ENCODE data around the gene CC2D2A. TPM values are rescaled to one million over a fixed set of nuclear protein-coding genes. Genes with fewer than 3 reads are reported as not detected.

Gene CC2D2A
- total RNA-seq, 1 experiment from 2014 or later, result 10.2 TPM

- TF ChIP-seq, protein P1, sequence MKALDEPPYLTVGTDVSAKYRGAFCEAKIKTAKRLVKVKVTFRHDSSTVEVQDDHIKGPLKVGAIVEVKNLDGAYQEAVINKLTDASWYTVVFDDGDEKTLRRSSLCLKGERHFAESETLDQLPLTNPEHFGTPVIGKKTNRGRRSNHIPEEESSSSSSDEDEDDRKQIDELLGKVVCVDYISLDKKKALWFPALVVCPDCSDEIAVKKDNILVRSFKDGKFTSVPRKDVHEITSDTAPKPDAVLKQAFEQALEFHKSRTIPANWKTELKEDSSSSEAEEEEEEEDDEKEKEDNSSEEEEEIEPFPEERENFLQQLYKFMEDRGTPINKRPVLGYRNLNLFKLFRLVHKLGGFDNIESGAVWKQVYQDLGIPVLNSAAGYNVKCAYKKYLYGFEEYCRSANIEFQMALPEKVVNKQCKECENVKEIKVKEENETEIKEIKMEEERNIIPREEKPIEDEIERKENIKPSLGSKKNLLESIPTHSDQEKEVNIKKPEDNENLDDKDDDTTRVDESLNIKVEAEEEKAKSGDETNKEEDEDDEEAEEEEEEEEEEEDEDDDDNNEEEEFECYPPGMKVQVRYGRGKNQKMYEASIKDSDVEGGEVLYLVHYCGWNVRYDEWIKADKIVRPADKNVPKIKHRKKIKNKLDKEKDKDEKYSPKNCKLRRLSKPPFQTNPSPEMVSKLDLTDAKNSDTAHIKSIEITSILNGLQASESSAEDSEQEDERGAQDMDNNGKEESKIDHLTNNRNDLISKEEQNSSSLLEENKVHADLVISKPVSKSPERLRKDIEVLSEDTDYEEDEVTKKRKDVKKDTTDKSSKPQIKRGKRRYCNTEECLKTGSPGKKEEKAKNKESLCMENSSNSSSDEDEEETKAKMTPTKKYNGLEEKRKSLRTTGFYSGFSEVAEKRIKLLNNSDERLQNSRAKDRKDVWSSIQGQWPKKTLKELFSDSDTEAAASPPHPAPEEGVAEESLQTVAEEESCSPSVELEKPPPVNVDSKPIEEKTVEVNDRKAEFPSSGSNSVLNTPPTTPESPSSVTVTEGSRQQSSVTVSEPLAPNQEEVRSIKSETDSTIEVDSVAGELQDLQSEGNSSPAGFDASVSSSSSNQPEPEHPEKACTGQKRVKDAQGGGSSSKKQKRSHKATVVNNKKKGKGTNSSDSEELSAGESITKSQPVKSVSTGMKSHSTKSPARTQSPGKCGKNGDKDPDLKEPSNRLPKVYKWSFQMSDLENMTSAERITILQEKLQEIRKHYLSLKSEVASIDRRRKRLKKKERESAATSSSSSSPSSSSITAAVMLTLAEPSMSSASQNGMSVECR (CRISPR knock-in tag; IDR thresholded peaks at IDR 0.05; ENCODE audit: borderline replicate concordance), result no peak
- TF ChIP-seq, protein P2, sequence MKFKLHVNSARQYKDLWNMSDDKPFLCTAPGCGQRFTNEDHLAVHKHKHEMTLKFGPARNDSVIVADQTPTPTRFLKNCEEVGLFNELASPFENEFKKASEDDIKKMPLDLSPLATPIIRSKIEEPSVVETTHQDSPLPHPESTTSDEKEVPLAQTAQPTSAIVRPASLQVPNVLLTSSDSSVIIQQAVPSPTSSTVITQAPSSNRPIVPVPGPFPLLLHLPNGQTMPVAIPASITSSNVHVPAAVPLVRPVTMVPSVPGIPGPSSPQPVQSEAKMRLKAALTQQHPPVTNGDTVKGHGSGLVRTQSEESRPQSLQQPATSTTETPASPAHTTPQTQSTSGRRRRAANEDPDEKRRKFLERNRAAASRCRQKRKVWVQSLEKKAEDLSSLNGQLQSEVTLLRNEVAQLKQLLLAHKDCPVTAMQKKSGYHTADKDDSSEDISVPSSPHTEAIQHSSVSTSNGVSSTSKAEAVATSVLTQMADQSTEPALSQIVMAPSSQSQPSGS (CRISPR knock-in tag; IDR thresholded peaks at IDR 0.05; ENCODE audit: borderline replicate concordance, low read depth), result no peak
- no peak for TF ChIP-seq NFE2L1 (CRISPR knock-in tag; IDR thresholded peaks at IDR 0.05)
Observed at GRCh38 chr4:15444879-15445547, 24.7 kb upstream of the CC2D2A start (continued).

DNA sequence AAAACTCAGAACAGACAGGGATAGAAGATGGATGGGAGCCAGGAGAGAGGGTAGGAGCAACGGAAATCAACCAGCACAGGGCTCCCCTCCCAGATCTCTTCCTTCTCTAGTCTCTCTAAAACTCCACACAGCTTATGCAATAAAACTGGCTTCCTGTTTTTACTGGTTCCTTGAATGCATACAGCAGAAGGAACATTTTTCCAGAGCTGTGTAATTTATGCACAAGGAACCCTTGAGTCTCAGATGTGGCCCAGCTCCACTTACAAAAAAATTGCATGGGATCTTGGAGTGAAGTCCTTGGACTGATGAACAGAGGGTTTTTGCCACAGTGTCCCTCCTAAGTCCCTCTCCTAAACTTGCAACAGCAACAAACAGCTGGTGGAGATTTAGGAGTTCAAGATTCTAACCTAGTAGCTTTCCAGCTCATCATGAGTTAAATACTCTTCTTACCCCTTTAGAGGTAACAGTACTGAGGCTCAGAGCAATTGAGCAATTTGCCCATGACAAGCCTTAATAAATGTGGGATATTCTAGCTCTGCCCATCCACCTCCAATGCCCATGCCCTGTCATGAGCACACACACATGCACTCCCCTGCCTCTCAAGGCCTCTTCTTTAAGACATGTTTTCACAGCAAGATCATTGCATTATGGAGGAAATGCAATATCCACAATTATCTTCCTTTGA, 18.4 kb upstream of the CC2D2A start:
- Mint-ChIP-seq H3K4me1 (peaks cover 5% of the 10 kb centered on the region; the same call in 1 of the 2 replicates), H3K27me3 (ENCODE audit: low read depth) (no peaks in the 10 kb centered on the region), H3K4me3 (no peak overlapping the region), H3K36me3 (no peaks in the 10 kb centered on the region), H3K27ac (no peak overlapping the region), H3K9me3 (peaks cover 16% of the 10 kb centered on the region)
- DNase-seq (ENCODE audit: low spot score) (no peak), ATAC-seq (no peak)
- ChIA-PET POLR2A (no interaction called here), CTCF (no interaction called here)
- TF ChIP-seq ELF4 (CRISPR knock-in tag; IDR thresholded peaks at IDR 0.05; ENCODE audit: low read depth) (no peak), NFE2L1 (CRISPR knock-in tag; IDR thresholded peaks at IDR 0.05) (no peak), CREB1 (CRISPR knock-in tag; IDR thresholded peaks at IDR 0.05) (no peak), TP53 (CRISPR knock-in tag; IDR thresholded peaks at IDR 0.05) (no peak), ZNF121 (CRISPR knock-in tag; IDR thresholded peaks at IDR 0.05) (no peak), ZNF219 (CRISPR knock-in tag; IDR thresholded peaks at IDR 0.05; ENCODE audit: borderline replicate concordance) (no peak), ZNF138 (CRISPR knock-in tag; conservative IDR thresholded peaks at IDR 0.05) (no peak), STAT6 (CRISPR knock-in tag; conservative IDR thresholded peaks at IDR 0.05; ENCODE audit: low read depth) (no peak), NFYB (CRISPR knock-in tag; conservative IDR thresholded peaks at IDR 0.05; ENCODE audit: low read depth) (no peak), FOXK1 (CRISPR knock-in tag; IDR thresholded peaks at IDR 0.05) (no peak), TEAD1 (CRISPR knock-in tag; IDR thresholded peaks at IDR 0.05) (no peak), ZNF396 (CRISPR knock-in tag; IDR thresholded peaks at IDR 0.05; ENCODE audit: borderline replicate concordance) (no peak), NR3C1 (CRISPR knock-in tag; conservative IDR thresholded peaks at IDR 0.05; ENCODE audit: low read depth) (no peak), GRHL2 (CRISPR knock-in tag; IDR thresholded peaks at IDR 0.05; ENCODE audit: insufficient replicate concordance, severe bottlenecking) (no peak)
- TF ChIP-seq, protein P3, sequence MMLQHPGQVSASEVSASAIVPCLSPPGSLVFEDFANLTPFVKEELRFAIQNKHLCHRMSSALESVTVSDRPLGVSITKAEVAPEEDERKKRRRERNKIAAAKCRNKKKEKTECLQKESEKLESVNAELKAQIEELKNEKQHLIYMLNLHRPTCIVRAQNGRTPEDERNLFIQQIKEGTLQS (CRISPR knock-in tag; conservative IDR thresholded peaks at IDR 0.05), result no peak
- TF ChIP-seq, protein P4, sequence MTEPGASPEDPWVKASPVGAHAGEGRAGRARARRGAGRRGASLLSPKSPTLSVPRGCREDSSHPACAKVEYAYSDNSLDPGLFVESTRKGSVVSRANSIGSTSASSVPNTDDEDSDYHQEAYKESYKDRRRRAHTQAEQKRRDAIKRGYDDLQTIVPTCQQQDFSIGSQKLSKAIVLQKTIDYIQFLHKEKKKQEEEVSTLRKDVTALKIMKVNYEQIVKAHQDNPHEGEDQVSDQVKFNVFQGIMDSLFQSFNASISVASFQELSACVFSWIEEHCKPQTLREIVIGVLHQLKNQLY (CRISPR knock-in tag; IDR thresholded peaks at IDR 0.05), result no peak

Measured in WTC11 (cell line).